AG09309 (cell line): ENCODE results near the gene RAI14.

Source experiments
- DNase-seq: peaks from one replicate; pipeline ENCODE4 v3.0.0-alpha.2; 2010; ENCODE audit warnings: low read depth
- H3K4me3 ChIP-seq: 2 replicates; pipeline ENCODE4 v1.5.1; 2011; ENCODE audit warnings: mild to moderate bottlenecking, low read depth, low read length, moderate library complexity; ENCODE audit not compliant: control insufficient read depth
- TF ChIP-seq, protein P1 (sequence below): IDR thresholded peaks from 2 replicates; pipeline ENCODE4 v1.5.1; 2011; ENCODE audit warnings: mild to moderate bottlenecking, low read depth, low read length, inconsistent platforms; ENCODE audit not compliant: insufficient read depth, control insufficient read depth; ENCODE audit errors: missing control alignments

The RAI14 gene

DNA sequence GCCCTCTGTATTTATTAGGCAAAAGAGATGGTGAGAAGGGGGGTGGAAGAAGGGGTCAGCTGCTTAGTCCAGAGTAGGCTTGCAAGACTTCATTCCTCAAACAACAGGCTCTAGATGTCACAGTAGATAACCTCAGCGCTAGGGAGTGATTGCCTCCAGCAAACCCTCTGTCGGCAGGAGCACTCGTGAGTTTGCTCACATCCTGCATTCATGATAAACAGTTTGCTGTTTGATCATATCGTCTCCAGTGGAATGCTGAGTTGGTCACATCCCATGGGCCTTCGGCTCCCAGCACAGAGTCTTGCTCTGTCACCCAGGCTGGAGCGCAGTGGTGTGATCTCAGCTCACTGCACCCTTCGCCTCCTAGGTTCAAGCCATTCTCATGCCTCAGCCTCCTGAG, 186.4 kb downstream of the RAI14 start:
- TF ChIP-seq, protein P1, sequence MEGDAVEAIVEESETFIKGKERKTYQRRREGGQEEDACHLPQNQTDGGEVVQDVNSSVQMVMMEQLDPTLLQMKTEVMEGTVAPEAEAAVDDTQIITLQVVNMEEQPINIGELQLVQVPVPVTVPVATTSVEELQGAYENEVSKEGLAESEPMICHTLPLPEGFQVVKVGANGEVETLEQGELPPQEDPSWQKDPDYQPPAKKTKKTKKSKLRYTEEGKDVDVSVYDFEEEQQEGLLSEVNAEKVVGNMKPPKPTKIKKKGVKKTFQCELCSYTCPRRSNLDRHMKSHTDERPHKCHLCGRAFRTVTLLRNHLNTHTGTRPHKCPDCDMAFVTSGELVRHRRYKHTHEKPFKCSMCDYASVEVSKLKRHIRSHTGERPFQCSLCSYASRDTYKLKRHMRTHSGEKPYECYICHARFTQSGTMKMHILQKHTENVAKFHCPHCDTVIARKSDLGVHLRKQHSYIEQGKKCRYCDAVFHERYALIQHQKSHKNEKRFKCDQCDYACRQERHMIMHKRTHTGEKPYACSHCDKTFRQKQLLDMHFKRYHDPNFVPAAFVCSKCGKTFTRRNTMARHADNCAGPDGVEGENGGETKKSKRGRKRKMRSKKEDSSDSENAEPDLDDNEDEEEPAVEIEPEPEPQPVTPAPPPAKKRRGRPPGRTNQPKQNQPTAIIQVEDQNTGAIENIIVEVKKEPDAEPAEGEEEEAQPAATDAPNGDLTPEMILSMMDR: no peak
- DNase-seq: no peak
- H3K4me3 ChIP-seq: no peak overlapping the region

DNA sequence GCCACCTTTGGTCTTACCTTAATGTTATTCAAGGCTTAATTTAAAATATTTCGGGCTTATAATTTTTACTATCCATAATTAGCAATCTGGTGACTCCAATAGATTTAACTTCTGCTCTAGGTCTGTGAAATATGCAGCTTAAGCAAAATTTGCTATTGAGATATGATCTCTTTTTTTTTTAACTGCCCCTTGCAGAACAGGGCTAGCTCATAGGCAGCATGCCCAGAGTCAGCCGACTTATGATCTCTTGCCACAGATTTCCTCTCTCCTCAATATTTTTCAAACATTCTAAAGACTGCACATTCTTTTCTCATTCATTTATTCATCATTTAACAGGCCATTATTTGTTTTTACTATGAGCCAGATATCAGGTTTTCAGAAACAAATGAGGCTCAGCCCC, 187.4 kb downstream of the RAI14 start:
- no peak for DNase-seq
- no peak overlapping the region for H3K4me3 ChIP-seq
- TF ChIP-seq, protein P1: no peak

GRCh38 chr5:34844106-34844505, 188.0 kb downstream of the RAI14 start:
- H3K4me3 ChIP-seq: no peak overlapping the region
- TF ChIP-seq, protein P1: no peak
- no peak for DNase-seq

DNA sequence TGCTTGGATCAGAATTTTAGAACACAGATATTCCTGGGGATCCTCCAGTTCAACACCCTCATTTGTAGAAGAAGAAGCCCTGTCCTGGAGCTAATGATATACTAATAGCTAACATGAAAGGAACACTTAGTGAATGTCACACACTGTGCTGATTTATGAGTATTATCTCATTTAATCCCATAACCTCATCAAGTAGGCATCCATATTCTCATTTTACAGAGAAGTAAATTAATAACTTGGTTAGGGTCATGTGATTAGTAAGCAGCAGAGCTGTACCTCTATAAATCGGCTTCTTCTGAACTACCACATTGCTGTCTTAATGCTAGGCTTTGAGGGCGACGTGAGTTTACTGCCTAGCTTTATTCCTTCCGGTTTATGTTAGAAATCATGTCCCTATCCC, 188.9 kb downstream of the RAI14 start:
- TF ChIP-seq, protein P1: no peak
- DNase-seq: no peak
- H3K4me3 ChIP-seq: no peak overlapping the region

DNA sequence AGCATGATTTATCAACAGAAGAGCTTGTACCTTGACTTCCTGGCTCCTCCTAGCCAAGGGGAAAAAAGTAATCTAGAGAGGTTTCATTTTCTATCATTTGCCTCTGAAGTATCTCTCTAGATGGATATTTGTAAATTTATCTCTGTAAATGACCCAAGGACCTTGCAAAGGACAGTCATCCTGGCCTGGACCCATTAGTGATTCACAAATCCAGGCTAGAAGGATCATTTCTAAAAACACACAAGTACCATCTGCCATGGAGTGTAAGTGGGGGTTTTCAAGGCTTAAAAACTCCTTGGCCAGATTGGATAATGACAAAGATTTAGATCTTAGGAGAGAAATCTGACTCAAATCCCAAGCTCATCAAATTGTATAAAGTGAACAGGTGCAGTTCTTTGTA, 190.9 kb downstream of the RAI14 start:
- DNase-seq: no peak
- no peak overlapping the region for H3K4me3 ChIP-seq
- TF ChIP-seq, protein P1: no peak

DNA sequence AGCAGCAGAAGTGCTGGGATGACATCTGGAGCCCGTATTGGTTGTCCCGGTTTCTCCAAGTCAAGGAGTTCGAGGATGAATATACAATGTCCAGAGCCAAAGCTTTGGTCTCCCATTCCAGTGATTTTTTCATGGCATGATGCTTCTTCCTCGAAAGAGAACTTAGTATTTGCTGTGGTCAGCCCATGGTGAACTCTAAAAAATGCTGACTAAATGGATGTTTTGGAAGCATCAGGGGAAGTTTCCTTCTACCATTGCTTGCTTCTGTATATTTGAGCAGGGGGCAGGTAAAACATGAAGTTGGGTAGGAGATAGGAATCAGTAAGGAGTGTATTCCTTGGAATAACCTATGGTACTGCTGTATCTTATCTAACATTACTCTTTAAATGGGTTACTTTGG, 191.4 kb downstream of the RAI14 start:
- TF ChIP-seq, protein P1: no peak

GRCh38 chr5:34848230-34848629, 192.1 kb downstream of the RAI14 start:
- DNase-seq: no peak
- TF ChIP-seq, protein P1: no peak
- H3K4me3 ChIP-seq: no peak overlapping the region

More for the DNA sequence above, 191.4 kb downstream of the RAI14 start:
- no peak overlapping the region for H3K4me3 ChIP-seq
- no peak for DNase-seq
